GM12801 (cell line): ENCODE results near the gene CCDC188.

Experiments
- CTCF ChIP-seq: IDR thresholded peaks from one replicate; pipeline ENCODE4 v1.5.1; 2011; ENCODE audit warnings: control low read depth; ENCODE audit not compliant: insufficient read length; ENCODE audit errors: extremely low read depth

The CCDC188 gene

GRCh38 chr22:20132686-20133246 is 18.1 kb downstream of the CCDC188 start:
- TF ChIP-seq CTCF: no peak

- no peak for TF ChIP-seq CTCF
Observed at GRCh38 chr22:20131859-20132685, 18.8 kb downstream of the CCDC188 start.

- no peak for TF ChIP-seq CTCF
Observed at GRCh38 chr22:20131597-20131858, 19.3 kb downstream of the CCDC188 start, which contains the start of gene ZDHHC8. Gene ZDHHC8 (plus strand): TSS chr22:20131804. CDS start chr22:20131948, 144 bp downstream.

- TF ChIP-seq CTCF: no peak
Observed at GRCh38 chr22:20130731-20131596, 19.9 kb downstream of the CCDC188 start.

- TF ChIP-seq CTCF: no peak
Observed at GRCh38 chr22:20130319-20130718, 20.5 kb downstream of the CCDC188 start.

- no peak for TF ChIP-seq CTCF
Observed at GRCh38 chr22:20129747-20130014, 21.2 kb downstream of the CCDC188 start.

- TF ChIP-seq CTCF: no peak
Observed at GRCh38 chr22:20128902-20129746, 21.7 kb downstream of the CCDC188 start.
